GM18907 (cell line): ENCODE results near the gene NEGR1.
"Not testable (repeated sequence)": the region's sequence is repeated elsewhere in the genome, so short reads cannot be mapped to it uniquely, and the experiment has no call there.

Experiments
- ATAC-seq: cut with Tn5 transposase; IDR thresholded peaks from one replicate; pipeline ENCODE4 v1.9.1; 2021; ENCODE audit warnings: mild to moderate bottlenecking, moderate library complexity; ENCODE audit not compliant: unreplicated experiment

The NEGR1 gene

GRCh38 chr1:72282271-72283021, at the start of gene NEGR1:
Gene NEGR1 (minus strand): TSS chr1:72282539.
- ATAC-seq: peak; percentile 80

- no peak for ATAC-seq
These were observed 44.2 kb upstream of the NEGR1 start for GRCh38 chr1:72326494-72326893.

GRCh38 chr1:72324451-72324850, 42.1 kb upstream of the NEGR1 start:
- ATAC-seq: no peak

- no peak for ATAC-seq
These were observed 40.6 kb upstream of the NEGR1 start for GRCh38 chr1:72322910-72323309.

DNA sequence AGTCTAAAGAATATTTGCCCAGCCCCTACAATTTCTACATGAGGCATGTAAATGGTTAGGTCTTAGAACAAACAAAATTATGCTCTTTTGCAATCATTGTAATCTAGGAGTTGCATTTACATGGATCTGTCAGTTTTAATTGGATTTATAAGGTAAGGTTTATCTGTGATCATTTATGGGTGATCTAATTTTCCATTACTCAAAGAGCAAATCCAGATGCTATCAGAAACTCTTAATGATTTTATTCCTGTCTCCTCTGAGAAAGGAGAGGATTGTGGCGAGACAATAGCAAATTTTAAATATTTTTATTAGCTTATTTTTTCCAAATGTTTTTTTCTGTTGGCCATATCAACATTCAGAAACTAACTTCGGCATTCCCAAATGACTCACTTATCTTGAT, 14.2 kb upstream of the NEGR1 start:
- no peak for ATAC-seq

- no peak for ATAC-seq
These were observed 6.5 kb upstream of the NEGR1 start for GRCh38 chr1:72288886-72289285.

DNA sequence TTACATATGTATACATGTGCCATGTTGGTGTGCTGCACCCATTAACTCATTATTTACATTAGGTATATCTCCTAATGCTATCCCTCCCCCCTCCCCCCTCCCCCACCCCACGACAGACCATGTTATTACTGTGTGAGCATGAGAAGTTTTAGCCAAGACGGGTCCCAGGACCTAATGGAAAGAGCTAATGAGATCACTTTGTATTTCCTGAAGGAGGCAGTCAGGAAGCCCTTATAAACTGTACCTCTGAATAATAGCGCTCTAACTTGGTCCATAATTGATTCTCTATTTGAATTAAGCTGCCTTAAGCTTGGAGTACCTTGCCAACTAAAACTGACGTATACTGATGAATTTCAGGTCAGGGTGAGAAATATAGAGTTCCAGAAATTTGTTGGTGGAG, 4.1 kb upstream of the NEGR1 start:
- ATAC-seq: no peak

GRCh38 chr1:72285074-72285425, 2.7 kb upstream of the NEGR1 start:
- no peak for ATAC-seq

GRCh38 chr1:72284348-72285073, 2.2 kb upstream of the NEGR1 start:
- peak; percentile 82 for ATAC-seq

DNA sequence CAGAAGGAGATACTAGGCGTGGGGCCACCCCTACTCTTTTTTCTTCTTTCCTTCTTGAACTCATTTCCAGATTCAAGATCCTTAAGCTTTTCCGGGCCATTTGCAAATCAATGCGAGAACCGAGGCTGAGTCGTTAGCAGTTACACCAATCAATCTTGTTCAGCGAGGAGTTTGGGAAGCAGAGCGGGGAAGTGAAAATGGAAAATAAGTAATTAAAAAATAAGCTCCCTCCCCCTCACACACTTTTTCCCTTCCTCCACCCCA, 1.7 kb upstream of the NEGR1 start:
- ATAC-seq: no peak

DNA sequence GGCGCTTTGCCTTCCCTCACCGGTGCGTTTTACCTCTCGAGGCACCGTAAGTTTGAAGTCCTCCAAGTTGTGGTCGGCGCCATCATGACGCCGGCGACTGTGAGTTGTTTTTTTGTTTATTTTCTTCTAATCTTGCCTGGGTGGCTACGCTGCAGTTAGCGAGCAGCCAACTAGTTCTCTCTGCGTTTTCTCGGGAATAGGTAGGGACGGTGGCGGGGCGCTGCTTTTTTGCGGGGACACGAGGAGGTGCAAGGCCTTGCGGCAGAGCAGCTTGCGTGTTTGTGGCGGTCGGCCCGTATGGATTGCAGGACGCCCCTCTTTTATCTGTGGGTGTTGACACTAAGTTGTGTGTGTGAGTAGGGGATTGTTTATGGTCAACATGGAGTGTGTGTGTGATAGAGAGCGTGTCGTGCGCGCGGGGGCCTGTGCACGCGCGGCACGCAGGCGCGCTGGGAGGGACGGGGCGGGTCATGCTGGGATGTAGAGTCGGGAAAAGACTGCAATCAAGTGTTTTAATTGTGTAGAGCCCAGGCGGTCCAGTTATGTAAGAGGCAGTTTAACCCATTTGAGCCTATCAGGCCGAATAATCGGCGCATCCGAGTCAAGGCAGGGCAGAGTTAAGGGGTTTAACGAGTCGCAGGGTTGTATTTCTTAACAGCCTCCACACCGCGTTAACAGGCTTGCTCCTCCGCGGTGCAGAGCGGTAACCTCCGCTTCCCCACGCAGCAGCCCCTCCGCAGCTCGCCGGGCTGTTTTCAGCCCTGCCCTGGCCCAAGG, 1.2 kb upstream of the NEGR1 start:
- ATAC-seq: no peak

DNA sequence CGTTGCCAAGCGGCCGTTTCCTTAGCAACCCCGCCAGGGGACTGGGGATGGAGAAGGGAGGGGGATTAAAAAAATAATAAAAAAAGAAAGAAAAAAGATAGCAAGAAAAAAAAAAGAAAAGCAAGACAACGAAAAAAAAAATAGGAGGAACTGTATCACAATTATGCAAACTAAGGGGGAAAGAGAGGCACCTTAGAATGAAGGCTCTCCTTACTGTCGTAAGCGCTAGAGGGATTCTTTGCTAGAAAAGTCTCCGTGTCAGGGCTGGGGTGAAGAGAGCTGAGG, 625 bp upstream of the NEGR1 start:
- ATAC-seq: peak; percentile 10

GRCh38 chr1:72281637-72282270, 585 bp downstream of the NEGR1 start:
- ATAC-seq: no peak

- ATAC-seq: no peak
These were observed 1.2 kb downstream of the NEGR1 start for GRCh38 chr1:72281144-72281543.

- no peak for ATAC-seq
These were observed 1.6 kb downstream of the NEGR1 start for GRCh38 chr1:72280711-72281110.

DNA sequence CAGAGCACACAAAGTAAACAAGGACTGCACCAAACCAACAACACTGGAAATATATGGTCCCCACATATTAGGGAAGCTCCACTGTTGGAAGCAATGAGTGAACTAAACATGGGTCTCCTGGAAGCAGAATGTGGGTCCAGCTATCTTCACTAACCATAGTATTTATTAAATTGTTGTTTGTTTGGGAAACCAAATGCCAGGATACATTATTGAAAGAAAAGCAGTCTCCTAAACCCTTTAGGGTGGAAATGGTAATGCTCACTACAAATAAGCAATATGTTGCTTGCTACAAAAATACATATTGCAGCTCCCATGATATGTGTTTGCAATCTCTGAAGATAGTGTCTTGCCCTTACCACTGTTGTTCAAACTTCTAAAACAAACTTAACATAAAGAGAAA, 2.2 kb downstream of the NEGR1 start:
- ATAC-seq: no peak

GRCh38 chr1:72278461-72278860, 3.9 kb downstream of the NEGR1 start:
- no peak for ATAC-seq

GRCh38 chr1:72271555-72272085, 10.7 kb downstream of the NEGR1 start:
- no peak for ATAC-seq

DNA sequence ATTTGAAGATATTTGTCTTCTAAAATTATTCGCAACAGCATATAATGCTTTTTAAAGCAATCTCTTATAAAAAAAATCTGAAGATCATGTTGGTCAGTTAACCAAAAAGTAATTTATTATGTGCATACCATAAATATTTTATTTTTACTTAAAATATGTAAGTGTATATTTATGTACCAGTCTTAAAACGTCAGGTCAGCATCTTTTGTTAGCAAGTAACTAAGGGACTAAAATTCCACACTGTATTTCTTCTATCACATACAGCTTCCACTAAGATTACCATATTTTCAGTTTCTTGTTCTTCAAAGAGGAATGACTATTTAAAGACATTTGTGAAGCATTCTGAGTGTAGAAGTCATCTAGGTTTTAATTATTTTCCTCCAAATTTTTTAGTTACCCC, 19.6 kb downstream of the NEGR1 start:
- ATAC-seq: no peak

DNA sequence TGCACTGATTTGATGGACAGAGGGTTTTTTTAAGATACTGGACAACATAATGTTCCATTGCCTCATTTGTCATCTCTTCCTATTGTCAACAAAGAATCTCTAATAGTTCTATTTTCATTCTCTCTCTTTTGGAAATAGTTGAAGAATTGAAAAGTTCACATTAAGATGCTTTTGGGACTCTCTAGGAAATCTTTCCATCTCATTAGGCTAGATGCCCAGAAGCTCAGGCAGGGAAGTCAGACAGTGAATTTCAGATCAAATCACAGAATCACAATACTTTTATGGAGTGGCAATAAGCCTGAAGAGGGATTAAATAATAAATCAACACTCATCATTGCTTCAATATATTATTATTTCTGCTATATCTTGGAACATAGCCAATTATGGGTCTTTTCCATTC, 29.2 kb downstream of the NEGR1 start:
- ATAC-seq: no peak

- no peak for ATAC-seq
These were observed 40.9 kb downstream of the NEGR1 start for GRCh38 chr1:72241397-72241796.

DNA sequence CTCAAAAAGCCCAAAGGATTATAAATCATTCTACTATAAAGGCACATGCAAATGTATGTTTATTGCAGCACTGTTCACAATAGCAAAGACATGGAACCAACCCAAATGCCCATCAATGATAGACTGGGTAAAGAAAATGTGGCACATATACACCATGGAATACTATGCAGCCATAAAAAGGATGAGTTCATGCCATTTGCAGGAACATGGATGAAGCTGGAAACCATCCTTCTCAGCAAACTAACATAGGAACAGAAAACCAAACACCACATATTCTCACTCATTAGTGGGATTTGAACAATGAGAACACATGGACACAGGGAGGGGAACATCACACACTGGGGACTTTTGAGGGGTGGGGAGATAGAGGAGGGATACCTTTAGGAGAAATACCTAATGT, 46.4 kb downstream of the NEGR1 start:
- ATAC-seq: not testable (repeated sequence)
